ENCODE data around the gene SLC1A1.
"Not testable (repeated sequence)": the region's sequence is repeated elsewhere in the genome, so short reads cannot be mapped to it uniquely, and the experiment has no call there.

- TF ChIP-seq, protein P1, sequence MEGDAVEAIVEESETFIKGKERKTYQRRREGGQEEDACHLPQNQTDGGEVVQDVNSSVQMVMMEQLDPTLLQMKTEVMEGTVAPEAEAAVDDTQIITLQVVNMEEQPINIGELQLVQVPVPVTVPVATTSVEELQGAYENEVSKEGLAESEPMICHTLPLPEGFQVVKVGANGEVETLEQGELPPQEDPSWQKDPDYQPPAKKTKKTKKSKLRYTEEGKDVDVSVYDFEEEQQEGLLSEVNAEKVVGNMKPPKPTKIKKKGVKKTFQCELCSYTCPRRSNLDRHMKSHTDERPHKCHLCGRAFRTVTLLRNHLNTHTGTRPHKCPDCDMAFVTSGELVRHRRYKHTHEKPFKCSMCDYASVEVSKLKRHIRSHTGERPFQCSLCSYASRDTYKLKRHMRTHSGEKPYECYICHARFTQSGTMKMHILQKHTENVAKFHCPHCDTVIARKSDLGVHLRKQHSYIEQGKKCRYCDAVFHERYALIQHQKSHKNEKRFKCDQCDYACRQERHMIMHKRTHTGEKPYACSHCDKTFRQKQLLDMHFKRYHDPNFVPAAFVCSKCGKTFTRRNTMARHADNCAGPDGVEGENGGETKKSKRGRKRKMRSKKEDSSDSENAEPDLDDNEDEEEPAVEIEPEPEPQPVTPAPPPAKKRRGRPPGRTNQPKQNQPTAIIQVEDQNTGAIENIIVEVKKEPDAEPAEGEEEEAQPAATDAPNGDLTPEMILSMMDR (IDR thresholded peaks at IDR 0.05), result not testable (repeated sequence)
- not testable (repeated sequence) for TF ChIP-seq POLR2A (IDR thresholded peaks at IDR 0.05)
Measured at GRCh38 chr9:4536196-4536595, 45.9 kb downstream of the SLC1A1 start.

Measured in heart left ventricle (tissue), 13 donors.